Measurements from ENCODE around the gene RASIP1. TPM values are rescaled to one million over a fixed set of nuclear protein-coding genes. Genes with fewer than 3 reads are reported as not detected.
"Not testable (repeated sequence)": the region's sequence is repeated elsewhere in the genome, so short reads cannot be mapped to it uniquely, and the experiment has no call there.

RASIP1 gene
- total RNA-seq, 2 experiments from 2014 or later, result 0.05 to 0.15 TPM

- CTCF ChIA-PET, result no interaction called here
- Mint-ChIP-seq H3K4me1 (no peaks in the 10 kb centered on the region), H3K36me3 (ENCODE audit: low read depth) (peaks cover 2% of the 10 kb centered on the region), H3K27ac (no peak overlapping the region), H3K27me3 (no peaks in the 10 kb centered on the region), H3K9me3 (no peaks in the 10 kb centered on the region), H3K4me3 (no peak overlapping the region)
- DNase-seq, result no peak
- POLR2A ChIA-PET, result no interaction called here
Measured at GRCh38 chr19:48702701-48703100, 37.7 kb downstream of the RASIP1 start.

- H3K4me1 Mint-ChIP-seq, result peaks cover 6% of the 10 kb centered on the region
- H3K4me3 Mint-ChIP-seq, result no peak overlapping the region
- peaks cover 13% of the 10 kb centered on the region for H3K27me3 Mint-ChIP-seq
- DNase-seq, result no peak
- peaks cover 2% of the 10 kb centered on the region for H3K36me3 Mint-ChIP-seq (ENCODE audit: low read depth)
- no peak overlapping the region for H3K27ac Mint-ChIP-seq
- no peaks in the 10 kb centered on the region for H3K9me3 Mint-ChIP-seq
- POLR2A ChIA-PET, result no interaction called here
- CTCF ChIA-PET, result interaction anchor here (0.7 kb wide), 1 partner anchor 9 kb away, joined by 3 read pairs; no protein-coding TSS in a partner anchor
Measured at GRCh38 chr19:48698046-48698445, 42.4 kb downstream of the RASIP1 start.

GRCh38 chr19:48696353-48697010 lies 43.9 kb downstream of the RASIP1 start:
- DNase-seq, result no peak
- POLR2A ChIA-PET, result interaction anchor here (0.8 to 1.1 kb wide), 3 partner anchors 9 to 21 kb away, joined by 3 read pairs; no protein-coding TSS in a partner anchor
- Mint-ChIP-seq H3K27ac (no peak overlapping the region), H3K36me3 (ENCODE audit: low read depth) (no peaks in the 10 kb centered on the region), H3K4me3 (no peak overlapping the region), H3K4me1 (peaks cover 6% of the 10 kb centered on the region), H3K27me3 (peaks cover 13% of the 10 kb centered on the region), H3K9me3 (no peaks in the 10 kb centered on the region)
- CTCF ChIA-PET, result interaction anchor here (1.7 kb wide), 1 partner anchor 22 kb away, joined by 5 read pairs; no protein-coding TSS in a partner anchor

GRCh38 chr19:48695743-48696352 lies 44.6 kb downstream of the RASIP1 start, which contains the start of gene FUT2:
FUT2 (plus strand) TSS chr19:48695971; CDS start chr19:48702957, 6,986 bp downstream.
- Mint-ChIP-seq H3K27me3 (peaks cover 13% of the 10 kb centered on the region), H3K27ac (no peak within 1 kb of the TSS), H3K4me3 (no peak within 1 kb of the TSS), H3K4me1 (peaks cover 6% of the 10 kb centered on the region), H3K36me3 (ENCODE audit: low read depth) (no peaks in the 10 kb centered on the region), H3K9me3 (no peaks in the 10 kb centered on the region)
- ChIA-PET POLR2A (interaction anchor here (1.1 kb wide), 2 partner anchors 14 to 20 kb away, joined by 3 read pairs; no protein-coding TSS in a partner anchor), CTCF (interaction anchor here (1.7 kb wide), 1 partner anchor 21 kb away, joined by 5 read pairs; no protein-coding TSS in a partner anchor)
- DNase-seq, result no peak

GRCh38 chr19:48693629-48694028 lies 46.8 kb downstream of the RASIP1 start:
- H3K36me3 Mint-ChIP-seq (ENCODE audit: low read depth); H3K27ac Mint-ChIP-seq; POLR2A ChIA-PET; H3K4me3 Mint-ChIP-seq; H3K4me1 Mint-ChIP-seq; DNase-seq; CTCF ChIA-PET; H3K9me3 Mint-ChIP-seq: not testable (repeated sequence)
- peaks cover 13% of the 10 kb centered on the region for H3K27me3 Mint-ChIP-seq

- ChIA-PET CTCF (interaction anchor here (0.5 kb wide), 1 partner anchor 8 kb away, joined by 3 read pairs; no protein-coding TSS in a partner anchor), POLR2A (no interaction called here)
- Mint-ChIP-seq H3K27ac (no peak overlapping the region), H3K9me3 (no peaks in the 10 kb centered on the region), H3K27me3 (no peaks in the 10 kb centered on the region), H3K36me3 (ENCODE audit: low read depth) (no peaks in the 10 kb centered on the region), H3K4me1 (no peaks in the 10 kb centered on the region), H3K4me3 (no peak overlapping the region)
- no peak for DNase-seq
Measured at GRCh38 chr19:48689449-48689848, 51.0 kb downstream of the RASIP1 start.

GRCh38 chr19:48687776-48688175 lies 52.6 kb downstream of the RASIP1 start:
- no peak overlapping the region for H3K4me3 Mint-ChIP-seq
- no peaks in the 10 kb centered on the region for H3K36me3 Mint-ChIP-seq (ENCODE audit: low read depth)
- H3K27ac Mint-ChIP-seq, result no peak overlapping the region
- ChIA-PET CTCF (no interaction called here), POLR2A (interaction anchor here (1.0 kb wide), 1 partner anchor 9 kb away, joined by 3 read pairs; no protein-coding TSS in a partner anchor)
- no peaks in the 10 kb centered on the region for H3K4me1 Mint-ChIP-seq
- DNase-seq, result no peak
- no peaks in the 10 kb centered on the region for H3K9me3 Mint-ChIP-seq
- no peaks in the 10 kb centered on the region for H3K27me3 Mint-ChIP-seq

- CTCF ChIA-PET, result interaction anchor here (0.7 to 1.2 kb wide), 2 partner anchors 101 to 215 kb away, joined by 3 read pairs; no protein-coding TSS in a partner anchor
- H3K27me3 Mint-ChIP-seq; H3K4me1 Mint-ChIP-seq; H3K27ac Mint-ChIP-seq; H3K9me3 Mint-ChIP-seq; H3K36me3 Mint-ChIP-seq (ENCODE audit: low read depth); POLR2A ChIA-PET; H3K4me3 Mint-ChIP-seq; DNase-seq: not testable (repeated sequence)
Measured at GRCh38 chr19:48686637-48687036, 53.8 kb downstream of the RASIP1 start.

- H3K27me3 Mint-ChIP-seq, result no peaks in the 10 kb centered on the region
- ChIA-PET CTCF (interaction anchor here (0.7 to 1.2 kb wide), 2 partner anchors 102 to 215 kb away, joined by 3 read pairs; no protein-coding TSS in a partner anchor), POLR2A (no interaction called here)
- H3K4me3 Mint-ChIP-seq, result no peak overlapping the region
- H3K4me1 Mint-ChIP-seq, result no peaks in the 10 kb centered on the region
- DNase-seq, result no peak
- H3K9me3 Mint-ChIP-seq, result no peaks in the 10 kb centered on the region
- no peak overlapping the region for H3K27ac Mint-ChIP-seq
- H3K36me3 Mint-ChIP-seq (ENCODE audit: low read depth), result no peaks in the 10 kb centered on the region
Measured at GRCh38 chr19:48686088-48686487, 54.3 kb downstream of the RASIP1 start.

- Mint-ChIP-seq H3K4me1 (no peaks in the 10 kb centered on the region), H3K9me3 (no peaks in the 10 kb centered on the region), H3K27ac (no peak overlapping the region), H3K4me3 (no peak overlapping the region), H3K36me3 (ENCODE audit: low read depth) (no peaks in the 10 kb centered on the region), H3K27me3 (no peaks in the 10 kb centered on the region)
- POLR2A ChIA-PET, result no interaction called here
- CTCF ChIA-PET, result no interaction called here
- no peak for DNase-seq
Measured at GRCh38 chr19:48685583-48685982, 54.8 kb downstream of the RASIP1 start.

- no peak for DNase-seq
- H3K36me3 Mint-ChIP-seq (ENCODE audit: low read depth), result no peaks in the 10 kb centered on the region
- no peak overlapping the region for H3K27ac Mint-ChIP-seq
- CTCF ChIA-PET, result interaction anchor here (0.6 kb wide), 1 partner anchor 105 kb away, joined by 3 read pairs; no protein-coding TSS in a partner anchor
- no peaks in the 10 kb centered on the region for H3K9me3 Mint-ChIP-seq
- POLR2A ChIA-PET, result interaction anchor here (0.7 kb wide), 1 partner anchor 45 kb away, joined by 3 read pairs; no protein-coding TSS in a partner anchor
- no peaks in the 10 kb centered on the region for H3K27me3 Mint-ChIP-seq
- no peaks in the 10 kb centered on the region for H3K4me1 Mint-ChIP-seq
- no peak overlapping the region for H3K4me3 Mint-ChIP-seq
Measured at GRCh38 chr19:48683349-48683748, 57.1 kb downstream of the RASIP1 start.

- DNase-seq, result no peak
- CTCF ChIA-PET, result interaction anchor here (0.6 kb wide), 1 partner anchor 98 kb away, joined by 4 read pairs; no protein-coding TSS in a partner anchor
- Mint-ChIP-seq H3K4me1 (no peaks in the 10 kb centered on the region), H3K9me3 (no peaks in the 10 kb centered on the region), H3K27me3 (no peaks in the 10 kb centered on the region), H3K4me3 (no peak overlapping the region), H3K36me3 (ENCODE audit: low read depth) (no peaks in the 10 kb centered on the region), H3K27ac (no peak overlapping the region)
- POLR2A ChIA-PET, result interaction anchor here (1.2 kb wide), 1 partner anchor 15 kb away, joined by 3 read pairs; the partner anchor contains the start of gene FUT2
Measured at GRCh38 chr19:48681127-48681470, 59.3 kb downstream of the RASIP1 start.

- no peaks in the 10 kb centered on the region for H3K36me3 Mint-ChIP-seq (ENCODE audit: low read depth)
Measured at GRCh38 chr19:48680436-48681126, 59.8 kb downstream of the RASIP1 start.

More at GRCh38 chr19:48680436-48681126, 59.8 kb downstream of the RASIP1 start:
- Mint-ChIP-seq H3K27me3 (no peaks in the 10 kb centered on the region), H3K4me3 (no peak overlapping the region), H3K4me1 (no peaks in the 10 kb centered on the region), H3K9me3 (no peaks in the 10 kb centered on the region), H3K27ac (no peak overlapping the region)
- POLR2A ChIA-PET, result interaction anchor here (1.2 kb wide), 1 partner anchor 16 kb away, joined by 3 read pairs; the partner anchor contains the start of gene FUT2
- CTCF ChIA-PET, result no interaction called here
- no peak for DNase-seq

Data from activated CD4-positive, alpha-beta memory T cell treated with anti-CD3 and anti-CD28 coated beads, Interleukin-2, amount 10 ng/mL, durations not matched to agents 7 days and 5 days (primary cell).